HG03060 (cell line): ENCODE measurements around the gene ANKMY2.

Source experiments
- ATAC-seq: cut with Tn5 transposase; IDR thresholded peaks from one replicate; pipeline ENCODE4 v1.9.1; 2021; ENCODE audit warnings: low read depth, moderate number of reproducible peaks; ENCODE audit not compliant: unreplicated experiment

Gene ANKMY2

GRCh38 chr7:16586081-16586874 is 59.3 kb downstream of the ANKMY2 start:
- ATAC-seq: no peak

GRCh38 chr7:16585540-16585939 is 60.0 kb downstream of the ANKMY2 start:
- no peak for ATAC-seq

- ATAC-seq: no peak
These were observed 61.7 kb downstream of the ANKMY2 start for GRCh38 chr7:16583834-16584233.

GRCh38 chr7:16581286-16581685 is 64.3 kb downstream of the ANKMY2 start:
- ATAC-seq: no peak

- ATAC-seq: no peak
These were observed 66.3 kb downstream of the ANKMY2 start for GRCh38 chr7:16579216-16579615.

- no peak for ATAC-seq
These were observed 73.6 kb downstream of the ANKMY2 start for GRCh38 chr7:16571941-16572340.

GRCh38 chr7:16564909-16565426 is 80.6 kb downstream of the ANKMY2 start:
- peak; percentile 48 for ATAC-seq

- ATAC-seq: no peak
These were observed 81.6 kb downstream of the ANKMY2 start for GRCh38 chr7:16564023-16564380.

GRCh38 chr7:16563281-16564022 is 82.1 kb downstream of the ANKMY2 start:
- peak; percentile 76 for ATAC-seq

- no peak for ATAC-seq
These were observed 82.9 kb downstream of the ANKMY2 start for GRCh38 chr7:16562456-16563220.

GRCh38 chr7:16561943-16562342 is 83.6 kb downstream of the ANKMY2 start:
- ATAC-seq: no peak

- ATAC-seq: no peak
These were observed 85.9 kb downstream of the ANKMY2 start for GRCh38 chr7:16559497-16560179.

- ATAC-seq: no peak
These were observed 86.7 kb downstream of the ANKMY2 start for GRCh38 chr7:16558761-16559302.

GRCh38 chr7:16556359-16556758 is 89.2 kb downstream of the ANKMY2 start:
- ATAC-seq: no peak

GRCh38 chr7:16554518-16555236 is 90.9 kb downstream of the ANKMY2 start:
- ATAC-seq: no peak

GRCh38 chr7:16550671-16551070 is 94.9 kb downstream of the ANKMY2 start:
- ATAC-seq: no peak
